Measurements from ENCODE around the gene SAT1.
A peak's percentile ranks its signal among the peaks of the same experiment; 100 is the strongest.
"Not testable (repeated sequence)": the region's sequence is repeated elsewhere in the genome, so short reads cannot be mapped to it uniquely, and the experiment has no call there.

The SAT1 gene

DNA sequence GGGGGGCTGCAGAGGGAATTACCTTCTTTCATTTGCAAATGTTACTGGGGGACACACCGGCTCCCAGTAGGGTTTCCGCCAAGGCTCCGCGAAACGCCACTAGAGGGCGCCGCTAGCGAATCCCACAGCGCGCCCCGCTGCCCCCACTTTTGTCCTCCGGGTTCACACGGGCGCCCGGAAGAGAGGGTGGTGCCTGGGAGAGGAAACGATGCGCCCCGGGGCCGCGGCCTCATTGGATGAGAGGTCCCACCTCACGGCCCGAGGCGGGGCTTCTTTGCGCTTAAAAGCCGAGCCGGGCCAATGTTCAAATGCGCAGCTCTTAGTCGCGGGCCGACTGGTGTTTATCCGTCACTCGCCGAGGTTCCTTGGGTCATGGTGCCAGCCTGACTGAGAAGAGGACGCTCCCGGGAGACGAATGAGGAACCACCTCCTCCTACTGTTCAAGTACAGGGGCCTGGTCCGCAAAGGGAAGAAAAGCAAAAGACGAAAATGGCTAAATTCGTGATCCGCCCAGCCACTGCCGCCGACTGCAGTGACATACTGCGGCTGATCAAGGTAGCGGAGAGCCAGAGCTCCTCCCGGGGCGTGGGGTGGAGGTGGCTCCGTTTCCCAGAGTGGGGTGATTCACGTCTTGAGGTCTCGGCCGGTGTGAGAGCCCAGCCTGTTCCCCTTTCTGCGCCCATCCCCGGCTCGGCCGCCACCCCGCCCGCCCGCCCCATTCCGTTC is at the start of gene SAT1:
SAT1 (plus strand) TSS at position 311 of the 726 bp plus-strand sequence; CDS start at position 490, 179 bp downstream.
- peaks cover 9% of the 10 kb centered on the region for H3K4me1 Mint-ChIP-seq
- H3K4me3 Mint-ChIP-seq, result peak within 1 kb of the TSS; percentile 94
- H3K36me3 Mint-ChIP-seq, result peaks cover 14% of the 10 kb centered on the region
- ATAC-seq (ENCODE audit: low read depth) (peak; percentile 81), DNase-seq (ENCODE audit: low spot score in 2 of 2) (peak; percentile 86 to 89)
- no peaks in the 10 kb centered on the region for H3K27me3 Mint-ChIP-seq
- H3K9me3 Mint-ChIP-seq, result no peaks in the 10 kb centered on the region
- peak within 1 kb of the TSS; percentile 96 for H3K27ac Mint-ChIP-seq

DNA sequence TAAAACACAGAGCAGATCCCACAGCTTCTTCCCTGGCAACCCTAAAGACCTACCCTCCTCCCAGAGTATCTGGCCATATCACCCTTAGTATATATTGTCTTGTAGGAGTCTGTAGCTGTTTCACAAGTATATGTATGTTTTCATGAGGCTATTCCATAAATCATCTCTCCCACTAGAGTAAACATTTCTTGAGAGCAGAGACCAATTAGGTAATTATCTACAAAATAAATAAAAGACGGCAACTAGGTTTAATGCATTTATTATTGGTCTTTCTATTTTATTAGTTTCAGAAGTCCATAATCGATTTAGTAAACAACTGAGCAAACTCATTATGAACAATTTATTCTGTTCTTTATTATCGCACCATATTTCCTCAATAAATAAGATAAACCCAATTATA is 46.9 kb upstream of the SAT1 start:
- ATAC-seq (ENCODE audit: low read depth) (no peak), DNase-seq (ENCODE audit: low spot score in 2 of 2) (no peak)
- H3K4me3 Mint-ChIP-seq, result no peak overlapping the region
- H3K27ac Mint-ChIP-seq, result no peak overlapping the region
- peaks cover 10% of the 10 kb centered on the region for H3K36me3 Mint-ChIP-seq
- H3K9me3 Mint-ChIP-seq, result no peaks in the 10 kb centered on the region
- H3K27me3 Mint-ChIP-seq, result no peaks in the 10 kb centered on the region
- H3K4me1 Mint-ChIP-seq, result peaks cover 9% of the 10 kb centered on the region

DNA sequence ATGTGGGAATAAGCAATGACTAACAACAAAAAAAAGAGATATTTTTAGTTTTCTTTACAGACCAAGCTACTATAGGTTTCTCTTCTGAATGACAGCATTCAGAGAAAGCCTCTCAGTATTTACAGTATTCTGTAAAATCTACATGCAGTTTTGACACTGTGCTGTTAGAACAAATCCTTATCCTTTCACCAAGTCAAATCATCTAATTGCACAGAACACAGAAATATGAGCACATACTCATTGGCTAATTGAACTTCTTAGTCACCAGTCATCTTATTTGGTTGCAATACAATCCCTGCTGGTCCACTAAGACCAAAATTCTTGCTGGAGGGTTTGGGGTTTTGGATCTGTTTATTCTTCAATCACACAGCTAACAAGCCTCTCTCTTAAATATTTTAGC is 45.6 kb upstream of the SAT1 start:
- ATAC-seq (ENCODE audit: low read depth), result no peak
- Mint-ChIP-seq H3K4me1 (peaks cover 16% of the 10 kb centered on the region), H3K27me3 (no peaks in the 10 kb centered on the region), H3K9me3 (no peaks in the 10 kb centered on the region), H3K27ac (no peak overlapping the region), H3K36me3 (peaks cover 5% of the 10 kb centered on the region), H3K4me3 (no peak overlapping the region)
- DNase-seq (ENCODE audit: low spot score in 2 of 2), result no peak

DNA sequence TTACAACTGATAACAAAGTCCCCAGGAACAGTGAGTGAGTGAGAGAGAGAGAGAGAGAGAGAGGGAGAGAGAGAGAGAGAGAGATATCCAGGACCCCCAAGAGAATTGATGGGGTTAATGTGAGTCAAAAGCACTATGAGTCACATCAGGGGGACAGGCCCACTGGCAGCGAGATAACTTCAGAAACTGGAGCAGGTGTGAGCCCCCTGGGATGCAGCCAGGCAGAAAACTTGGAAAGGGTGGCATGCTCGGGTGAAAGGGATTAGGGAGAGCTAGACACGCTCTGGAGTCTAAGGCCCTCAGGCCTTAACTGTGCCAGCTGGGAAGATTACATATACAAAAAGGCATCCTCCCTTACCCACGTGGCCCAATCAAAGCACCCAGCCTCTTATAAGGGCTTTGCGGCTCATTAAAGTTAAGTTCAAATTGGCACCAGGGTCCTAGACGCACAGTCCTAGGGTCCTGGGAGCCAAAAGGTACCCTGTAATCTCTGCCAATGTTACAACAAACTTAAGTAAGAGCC is 40.7 kb upstream of the SAT1 start:
- DNase-seq (ENCODE audit: low spot score in 2 of 2), result no peak
- Mint-ChIP-seq H3K4me3 (peak overlapping the region; percentile 87), H3K4me1 (peaks cover 15% of the 10 kb centered on the region), H3K27me3 (no peaks in the 10 kb centered on the region), H3K36me3 (peaks cover 2% of the 10 kb centered on the region), H3K27ac (peak overlapping the region; percentile 92), H3K9me3 (no peaks in the 10 kb centered on the region)
- no peak for ATAC-seq (ENCODE audit: low read depth)

DNA sequence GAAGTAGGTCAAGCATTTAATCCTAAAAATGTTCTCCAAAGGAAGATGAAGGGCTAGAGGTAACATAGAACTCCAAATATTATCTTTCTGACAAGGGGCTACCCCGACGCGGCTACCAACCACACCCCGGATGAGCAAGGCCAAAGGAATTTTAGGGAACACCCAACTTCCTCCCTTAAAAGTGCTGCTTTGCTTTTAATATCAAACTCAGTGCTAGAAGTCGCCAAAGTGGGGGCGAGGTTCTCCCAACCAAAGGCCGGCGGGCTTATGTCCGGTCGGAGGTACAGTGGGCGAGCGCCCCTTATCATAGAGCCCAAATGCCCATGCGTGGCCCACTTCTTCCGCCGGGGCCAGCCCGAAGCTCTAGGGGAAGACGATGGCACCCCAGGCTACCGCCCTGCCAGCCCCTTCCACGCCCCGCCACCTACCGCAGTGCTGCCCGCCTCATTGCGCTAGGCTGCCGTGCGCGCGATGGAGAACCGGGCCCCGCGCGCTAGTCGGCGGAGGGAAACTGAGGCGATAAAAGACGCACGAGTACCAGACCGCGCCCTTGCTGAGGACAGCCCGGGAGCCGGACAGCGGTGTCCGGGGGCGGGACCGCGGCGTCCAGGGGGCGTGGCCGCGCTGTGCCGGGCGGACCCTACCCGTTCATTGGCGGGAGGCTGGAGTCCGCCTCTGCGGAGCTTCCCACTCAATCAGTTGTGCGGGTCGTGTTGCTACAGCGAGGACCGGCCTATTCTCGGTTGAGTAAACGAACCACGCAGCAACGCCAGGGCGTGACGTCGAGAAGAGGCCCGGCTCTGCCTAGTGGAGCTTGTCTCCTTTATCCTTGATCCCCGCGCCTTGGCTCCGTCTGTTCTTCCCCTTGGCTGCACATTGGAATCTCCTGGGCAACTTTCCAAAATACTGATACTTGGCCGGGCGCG is 40.0 kb upstream of the SAT1 start, which contains the start of gene ACOT9:
ACOT9 (minus strand) TSS at position 580 of the 926 bp plus-strand sequence; CDS start at position 448, 132 bp downstream.
- peak within 1 kb of the TSS; percentile 92 for H3K27ac Mint-ChIP-seq
- peak within 1 kb of the TSS; percentile 87 for H3K4me3 Mint-ChIP-seq
- peak; percentile 89 for ATAC-seq (ENCODE audit: low read depth)
- no peaks in the 10 kb centered on the region for H3K9me3 Mint-ChIP-seq
- no peaks in the 10 kb centered on the region for H3K27me3 Mint-ChIP-seq
- peaks cover 15% of the 10 kb centered on the region for H3K4me1 Mint-ChIP-seq
- DNase-seq (ENCODE audit: low spot score in 2 of 2), result peak; percentile 71 to 73
- H3K36me3 Mint-ChIP-seq, result peaks cover 2% of the 10 kb centered on the region

DNA sequence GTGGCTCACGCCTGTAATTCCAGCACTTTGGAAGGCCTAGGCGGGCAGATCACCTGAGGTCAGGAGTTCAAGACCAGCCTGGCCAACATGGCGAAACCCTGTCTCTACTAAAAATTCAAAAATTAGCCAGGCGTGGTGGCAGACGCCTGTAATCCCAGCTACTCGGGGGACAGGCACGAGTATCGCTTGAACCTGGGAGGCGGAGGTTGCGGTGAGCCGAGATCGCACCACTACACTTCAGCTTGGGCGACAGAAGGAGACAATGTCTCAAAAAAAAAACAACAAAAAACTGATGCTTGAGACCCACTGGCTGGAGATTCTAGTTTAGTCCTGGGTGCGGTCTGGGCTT is 39.4 kb upstream of the SAT1 start:
- ATAC-seq (ENCODE audit: low read depth); H3K9me3 Mint-ChIP-seq; H3K36me3 Mint-ChIP-seq; H3K27me3 Mint-ChIP-seq; DNase-seq (ENCODE audit: low spot score in 2 of 2): not testable (repeated sequence)
- Mint-ChIP-seq H3K4me1 (peaks cover 15% of the 10 kb centered on the region), H3K27ac (peak overlapping the region; percentile 92), H3K4me3 (peak overlapping the region; percentile 87)

DNA sequence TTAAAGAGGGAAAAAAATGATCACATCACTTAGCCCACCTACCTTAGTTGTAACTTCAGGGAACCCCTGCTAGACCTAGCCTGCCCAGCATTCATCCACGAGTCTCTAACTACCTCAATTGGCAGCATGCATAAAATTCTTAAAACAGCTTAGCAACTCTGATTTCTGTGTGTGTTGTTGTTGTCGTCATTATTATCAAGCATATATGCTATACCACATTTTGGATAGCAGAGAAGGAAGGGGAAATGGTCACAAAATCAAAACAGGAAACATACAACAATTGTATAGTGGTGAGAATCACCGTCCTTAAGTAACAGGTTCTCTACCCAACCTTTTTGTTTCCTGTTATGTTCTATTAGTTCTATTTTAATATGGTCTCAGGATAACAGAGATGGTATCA is 37.2 kb upstream of the SAT1 start:
- H3K27ac Mint-ChIP-seq, result peak overlapping the region; percentile 64
- H3K27me3 Mint-ChIP-seq, result no peaks in the 10 kb centered on the region
- peaks cover 12% of the 10 kb centered on the region for H3K4me1 Mint-ChIP-seq
- no peak for DNase-seq (ENCODE audit: low spot score in 2 of 2)
- H3K9me3 Mint-ChIP-seq, result no peaks in the 10 kb centered on the region
- peak; percentile 18 for ATAC-seq (ENCODE audit: low read depth)
- H3K36me3 Mint-ChIP-seq, result no peaks in the 10 kb centered on the region
- H3K4me3 Mint-ChIP-seq, result no peak overlapping the region

DNA sequence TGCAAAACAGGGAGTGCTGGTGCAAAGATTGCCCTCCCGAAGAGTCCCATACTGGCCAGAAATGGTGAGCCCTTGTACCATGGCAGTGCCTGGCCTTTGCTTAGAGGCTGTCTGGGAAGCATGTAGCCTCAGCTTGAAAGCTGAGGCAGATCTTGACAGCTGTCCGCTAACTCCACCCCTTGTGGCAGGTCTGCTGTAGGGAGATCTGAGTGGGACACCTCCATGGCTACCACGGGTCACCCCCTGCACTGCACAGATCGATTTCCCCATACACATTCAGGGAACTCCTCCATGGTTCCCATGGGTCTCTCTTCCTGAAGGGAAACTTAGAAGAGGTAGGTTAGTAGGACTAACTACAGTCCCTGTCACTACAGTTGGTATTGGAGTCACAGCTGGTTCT is 33.8 kb upstream of the SAT1 start:
- Mint-ChIP-seq H3K4me3 (no peak overlapping the region), H3K36me3 (no peaks in the 10 kb centered on the region), H3K27me3 (no peaks in the 10 kb centered on the region), H3K27ac (no peak overlapping the region), H3K4me1 (peaks cover 5% of the 10 kb centered on the region), H3K9me3 (no peaks in the 10 kb centered on the region)
- ATAC-seq (ENCODE audit: low read depth) (no peak), DNase-seq (ENCODE audit: low spot score in 2 of 2) (no peak)

DNA sequence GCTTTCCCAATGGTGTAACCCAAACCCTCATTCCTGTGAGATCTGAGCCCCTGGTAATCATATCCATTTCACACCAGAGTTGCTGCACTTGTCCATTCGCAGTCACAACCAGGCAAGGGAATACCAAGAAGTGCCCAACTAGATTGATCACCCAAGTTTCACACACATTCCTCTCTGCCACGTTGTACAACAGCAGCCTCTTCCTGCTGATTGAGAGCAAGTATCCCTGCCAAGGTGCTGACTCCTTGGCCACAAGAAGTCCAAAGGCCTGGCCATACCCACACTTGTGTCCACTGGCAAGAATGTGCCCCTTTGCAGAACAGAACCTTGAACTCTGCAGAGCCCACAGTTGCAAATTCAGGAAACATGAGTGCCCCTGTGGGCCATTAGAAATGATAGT is 33.4 kb upstream of the SAT1 start:
- H3K27ac Mint-ChIP-seq, result no peak overlapping the region
- no peaks in the 10 kb centered on the region for H3K27me3 Mint-ChIP-seq
- no peak for DNase-seq (ENCODE audit: low spot score in 2 of 2)
- H3K4me3 Mint-ChIP-seq, result no peak overlapping the region
- no peak for ATAC-seq (ENCODE audit: low read depth)
- H3K36me3 Mint-ChIP-seq, result no peaks in the 10 kb centered on the region
- no peaks in the 10 kb centered on the region for H3K9me3 Mint-ChIP-seq
- peaks cover 5% of the 10 kb centered on the region for H3K4me1 Mint-ChIP-seq

DNA sequence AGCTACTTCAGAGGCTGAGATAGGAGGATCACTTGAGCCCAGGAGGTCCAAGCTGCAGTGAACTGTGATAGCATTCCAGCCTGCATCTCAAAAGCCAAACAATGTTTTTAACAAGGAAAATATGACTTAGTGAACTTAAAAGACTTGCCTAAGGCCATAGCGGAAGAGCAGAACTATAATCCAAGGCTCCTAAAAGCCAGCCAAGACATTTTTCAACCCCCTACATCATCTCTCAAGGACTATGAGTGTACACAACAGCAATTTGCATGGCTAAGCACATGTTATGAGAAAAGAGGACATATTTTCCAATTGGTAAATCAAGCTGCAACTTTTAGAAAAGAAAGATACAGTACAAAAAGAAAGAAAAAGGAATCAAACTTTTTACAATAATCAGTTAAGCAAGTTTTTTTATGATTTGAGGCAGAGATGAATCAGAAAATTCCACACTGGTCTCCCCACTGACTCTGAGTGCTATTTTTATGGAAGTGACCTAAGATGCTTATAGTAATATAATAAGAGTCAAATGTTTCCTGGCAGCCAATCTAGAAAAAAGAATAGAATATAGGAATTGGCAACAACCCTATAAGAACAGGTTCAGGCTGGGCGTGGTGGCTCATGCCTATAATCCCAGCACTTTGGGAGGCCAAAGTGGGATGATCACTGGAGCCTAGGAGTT is 30.1 kb upstream of the SAT1 start:
- Mint-ChIP-seq H3K4me3 (no peak overlapping the region), H3K36me3 (no peaks in the 10 kb centered on the region), H3K9me3 (no peaks in the 10 kb centered on the region), H3K4me1 (no peaks in the 10 kb centered on the region), H3K27ac (no peak overlapping the region), H3K27me3 (no peaks in the 10 kb centered on the region)
- no peak for ATAC-seq (ENCODE audit: low read depth)
- DNase-seq (ENCODE audit: low spot score in 2 of 2), result no peak

DNA sequence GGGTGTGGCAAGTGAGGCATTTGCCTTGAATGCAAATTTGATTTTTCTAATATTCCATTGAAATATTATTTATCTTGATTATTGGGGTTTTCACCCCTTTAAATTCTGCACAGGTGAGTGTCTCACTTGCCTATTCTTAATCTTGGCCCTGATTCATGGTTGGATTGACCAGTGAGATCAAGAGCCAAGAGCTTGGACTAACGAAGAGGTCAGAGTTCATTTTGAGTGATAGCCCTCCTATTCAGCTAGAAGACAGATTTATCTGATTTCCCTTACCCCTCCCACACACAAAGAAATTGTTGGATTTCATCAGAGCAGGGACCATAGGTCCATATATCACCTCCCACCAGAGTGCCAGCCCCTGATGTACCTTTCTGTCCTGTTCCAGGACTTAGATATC is 28.3 kb upstream of the SAT1 start:
- Mint-ChIP-seq H3K4me1 (no peaks in the 10 kb centered on the region), H3K27ac (no peak overlapping the region), H3K27me3 (no peaks in the 10 kb centered on the region), H3K4me3 (no peak overlapping the region), H3K36me3 (no peaks in the 10 kb centered on the region), H3K9me3 (no peaks in the 10 kb centered on the region)
- DNase-seq (ENCODE audit: low spot score in 2 of 2), result no peak
- no peak for ATAC-seq (ENCODE audit: low read depth)

DNA sequence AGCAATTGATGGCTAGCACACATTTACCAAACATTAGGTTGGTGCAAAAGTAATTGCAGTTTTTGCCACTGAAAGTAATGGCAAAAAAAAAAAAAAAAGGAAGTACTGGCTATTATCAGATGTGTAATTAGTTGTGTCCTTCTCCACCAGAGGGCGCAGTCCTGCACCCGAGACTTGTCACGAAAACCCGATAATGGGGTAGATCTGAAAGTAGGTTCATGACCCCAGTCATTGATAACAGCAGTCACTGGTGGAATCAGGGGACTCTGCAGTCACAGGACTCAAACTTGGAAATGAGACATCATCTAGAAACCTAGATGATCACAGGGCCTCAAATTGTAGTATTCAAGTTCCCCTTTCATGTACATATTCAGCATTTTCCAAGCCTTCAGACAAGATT is 26.8 kb upstream of the SAT1 start:
- Mint-ChIP-seq H3K4me1 (no peaks in the 10 kb centered on the region), H3K27me3 (no peaks in the 10 kb centered on the region), H3K27ac (no peak overlapping the region), H3K4me3 (peak overlapping the region; percentile 24), H3K36me3 (no peaks in the 10 kb centered on the region), H3K9me3 (no peaks in the 10 kb centered on the region)
- DNase-seq (ENCODE audit: low spot score in 2 of 2), result peak; percentile 58 to 63
- ATAC-seq (ENCODE audit: low read depth), result peak; percentile 90

DNA sequence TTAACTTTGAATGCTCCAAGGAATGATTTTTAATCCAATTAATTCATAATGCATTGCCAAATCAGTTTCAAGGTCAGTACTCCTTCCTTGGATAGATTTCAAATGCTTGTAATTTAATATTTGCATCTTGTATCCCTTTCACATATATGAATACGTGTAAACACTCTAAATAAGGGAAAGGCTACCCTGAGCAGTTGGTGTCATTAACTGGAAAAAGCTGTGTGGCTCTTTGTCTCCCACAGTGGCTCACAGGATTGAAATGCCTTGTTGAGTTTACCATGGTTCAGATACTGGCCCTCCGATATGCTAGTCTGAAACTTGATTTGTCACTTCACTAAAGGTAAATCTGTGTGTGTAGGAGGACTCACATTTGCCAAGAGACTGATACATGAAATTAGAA is 23.2 kb upstream of the SAT1 start:
- Mint-ChIP-seq H3K9me3 (no peaks in the 10 kb centered on the region), H3K36me3 (no peaks in the 10 kb centered on the region), H3K4me3 (no peak overlapping the region), H3K27me3 (no peaks in the 10 kb centered on the region), H3K27ac (no peak overlapping the region), H3K4me1 (no peaks in the 10 kb centered on the region)
- no peak for DNase-seq (ENCODE audit: low spot score in 2 of 2)
- ATAC-seq (ENCODE audit: low read depth), result no peak
